GM11168 (cell line): ENCODE results near the gene SLC47A2.

Experiments used
- in situ Hi-C: fragments of 300-500 bp; cut with MboI; formaldehyde crosslinking; loops from one replicate; pipeline ENCODE4 v1.12.0; 2022; ENCODE audit warnings: low sequenced_read_pairs; ENCODE audit not compliant: unreplicated experiment

Gene SLC47A2

GRCh38 chr17:19748807-19749193, 32.4 kb upstream of the SLC47A2 start:
- in situ Hi-C loops = no loop called here

DNA sequence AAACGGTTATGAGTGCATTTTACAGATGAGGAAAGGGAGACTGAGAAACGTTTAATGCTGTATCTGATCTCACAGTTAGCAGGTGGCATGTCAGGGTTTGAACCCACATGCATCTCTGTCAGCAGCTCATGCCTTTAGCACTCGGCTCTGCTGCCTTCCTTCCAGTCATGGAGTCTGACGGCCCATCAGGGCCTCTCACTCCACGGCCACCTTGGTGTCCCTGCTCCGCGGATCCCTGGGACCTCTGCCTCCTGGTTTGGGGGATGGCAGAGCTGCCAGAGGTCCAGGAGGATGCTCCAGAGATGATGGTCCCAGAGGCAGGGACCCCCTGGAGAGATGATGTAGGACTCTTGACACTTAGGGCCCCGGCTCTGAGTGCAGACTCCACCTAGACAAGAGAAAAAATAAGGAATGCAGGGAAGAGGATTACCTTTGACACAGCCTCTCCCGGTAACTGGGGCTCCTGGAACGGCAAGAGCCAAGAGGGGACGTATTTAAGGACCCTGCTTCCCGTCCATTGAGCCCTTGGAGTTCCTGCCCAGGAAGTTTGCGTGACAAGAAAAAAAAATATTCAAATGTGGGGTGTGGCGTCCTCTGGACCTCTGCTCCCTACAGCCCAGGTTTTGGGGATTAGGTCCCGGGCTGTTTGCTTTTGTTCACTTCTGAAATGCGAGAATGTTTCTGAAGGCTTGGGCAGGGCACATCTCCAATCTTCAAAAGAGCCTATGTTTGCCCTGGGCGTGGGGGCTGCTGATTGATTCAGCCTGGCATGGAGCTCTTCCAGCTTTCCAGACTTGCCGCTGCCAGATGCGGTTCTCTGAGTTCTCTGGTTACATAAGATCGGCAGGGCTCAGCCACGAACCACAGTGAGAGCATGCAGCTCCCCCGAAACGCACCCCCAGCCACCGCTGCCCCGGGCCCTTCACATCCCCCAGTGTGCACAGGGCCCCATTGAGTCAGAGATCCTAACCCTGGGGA, 31.7 kb upstream of the SLC47A2 start, which contains the start of gene ALDH3A1:
Gene ALDH3A1, minus strand, starts transcription at position 470 of the 978 bp plus-strand sequence. CDS start 3,169 bp downstream, outside the sequence.
- in situ Hi-C loops = no loop called here

GRCh38 chr17:19747159-19747719, 30.9 kb upstream of the SLC47A2 start:
- in situ Hi-C loops = no loop called here

DNA sequence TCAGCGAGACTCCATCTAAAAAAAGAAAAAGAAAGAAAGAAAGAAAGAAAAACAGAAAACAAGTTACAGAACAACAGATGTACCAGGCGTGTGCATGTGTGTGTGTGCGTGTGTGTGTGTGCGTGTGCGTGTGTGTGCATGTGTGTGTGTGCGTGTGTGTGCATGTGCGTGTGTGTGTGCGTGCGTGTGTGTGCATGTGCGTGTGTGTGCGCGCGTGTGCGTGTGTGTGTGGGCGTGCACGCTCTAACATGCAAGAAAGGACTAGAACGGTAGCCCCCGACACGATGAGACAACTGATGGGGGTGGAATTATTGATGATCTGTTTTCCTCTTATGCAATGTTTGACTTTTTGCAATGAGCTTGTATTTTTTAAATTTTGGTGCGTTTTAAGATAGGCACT, 30.1 kb upstream of the SLC47A2 start:
- in situ Hi-C loops = no loop called here

DNA sequence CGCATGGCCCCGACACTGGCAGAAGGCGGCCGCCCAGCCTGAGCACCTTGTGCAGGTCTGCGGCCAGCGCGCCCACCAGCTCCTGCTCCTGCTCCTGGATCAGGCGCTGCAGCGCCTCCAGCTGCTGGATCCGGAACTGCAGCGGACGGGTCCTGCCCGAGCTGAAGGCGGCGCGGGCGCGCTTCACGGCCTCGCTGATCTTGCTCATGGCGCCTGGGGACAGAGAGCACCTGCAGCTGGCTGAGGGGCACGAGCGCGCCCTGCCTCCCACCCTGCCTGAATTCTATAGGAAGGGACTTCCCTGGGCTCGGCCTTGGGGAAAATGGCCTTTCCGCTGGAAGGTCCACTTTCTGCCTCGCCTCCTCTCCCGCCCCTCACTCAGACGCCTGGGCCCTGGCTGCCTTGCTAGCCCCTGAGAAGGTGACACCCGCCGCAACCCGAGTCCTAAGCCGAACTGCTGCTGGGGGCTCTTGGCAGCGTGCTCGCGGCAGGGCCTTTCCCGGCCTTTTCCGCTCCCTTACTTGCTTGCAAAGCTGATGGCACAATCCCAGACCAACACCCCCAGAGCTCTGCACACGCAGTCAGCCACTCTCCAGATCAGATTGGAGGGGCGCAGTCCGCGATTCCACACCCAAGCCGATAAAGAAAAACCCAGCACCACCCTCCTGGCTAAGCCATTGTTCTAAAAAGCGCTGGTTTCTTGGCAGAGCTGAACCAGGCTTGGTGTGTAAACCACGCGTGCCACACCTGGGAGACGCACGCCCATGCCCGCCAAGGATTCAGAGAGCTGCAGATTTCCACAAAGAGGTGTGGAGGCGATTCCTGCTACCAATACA, 28.8 kb upstream of the SLC47A2 start:
- in situ Hi-C loops = no loop called here

GRCh38 chr17:19744492-19744891, 28.1 kb upstream of the SLC47A2 start:
- in situ Hi-C loops = no loop called here

GRCh38 chr17:19743101-19744100, 27.0 kb upstream of the SLC47A2 start:
- in situ Hi-C loops = no loop called here

- in situ Hi-C loops = no loop called here
Observed at GRCh38 chr17:19742495-19742894, 26.1 kb upstream of the SLC47A2 start.

DNA sequence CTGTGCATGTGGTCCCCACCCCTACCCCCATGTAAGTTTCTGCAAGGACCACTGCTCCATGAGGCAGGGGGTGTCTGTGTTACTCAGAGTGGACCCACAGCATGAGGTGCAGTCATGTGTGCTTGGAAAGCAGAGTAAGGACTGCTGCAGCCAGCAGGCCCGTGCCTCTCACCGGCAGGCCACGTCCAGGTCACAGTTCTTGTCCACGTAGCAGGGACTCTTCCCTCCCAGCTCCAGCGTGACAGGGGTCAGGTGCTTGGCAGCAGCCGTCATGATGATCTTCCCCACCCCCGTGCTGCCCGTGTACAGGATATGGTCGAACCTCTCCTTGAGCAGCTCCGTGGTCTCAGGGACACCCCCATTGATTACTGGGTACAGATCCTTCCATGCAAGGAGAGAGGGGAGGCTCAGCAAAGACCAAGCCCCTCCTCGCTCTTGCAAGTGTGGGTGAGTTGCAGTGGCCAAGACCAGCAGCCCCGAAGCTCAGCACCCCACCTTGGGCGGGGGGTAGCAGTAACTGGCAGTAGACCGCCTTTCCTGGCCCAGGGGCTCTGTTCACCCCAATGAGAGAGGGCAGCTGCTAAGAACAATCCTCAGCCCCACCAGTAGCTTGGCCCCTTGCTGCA, 25.6 kb upstream of the SLC47A2 start:
- in situ Hi-C loops = no loop called here

DNA sequence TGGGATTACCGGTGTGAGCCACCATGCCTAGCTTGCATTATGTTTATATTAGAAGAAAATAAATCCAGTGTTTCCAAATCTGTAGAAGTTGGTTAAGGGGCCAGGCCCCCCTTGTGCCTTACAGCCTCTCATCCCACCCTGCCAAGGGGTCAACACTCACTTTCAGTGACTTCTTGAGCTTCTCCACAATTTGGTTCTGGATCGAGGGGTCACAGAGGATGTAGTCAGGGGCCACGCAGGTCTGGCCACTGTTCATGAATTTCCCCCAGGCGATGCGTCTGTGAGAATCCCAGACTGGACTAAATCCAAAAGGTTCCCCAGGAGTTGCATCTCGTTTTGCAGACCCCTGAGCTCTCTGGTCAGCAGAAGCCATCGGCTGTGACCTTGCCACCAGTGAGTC, 24.5 kb upstream of the SLC47A2 start:
- in situ Hi-C loops = no loop called here

- in situ Hi-C loops = no loop called here
Observed at GRCh38 chr17:19739241-19740201, 23.1 kb upstream of the SLC47A2 start.

DNA sequence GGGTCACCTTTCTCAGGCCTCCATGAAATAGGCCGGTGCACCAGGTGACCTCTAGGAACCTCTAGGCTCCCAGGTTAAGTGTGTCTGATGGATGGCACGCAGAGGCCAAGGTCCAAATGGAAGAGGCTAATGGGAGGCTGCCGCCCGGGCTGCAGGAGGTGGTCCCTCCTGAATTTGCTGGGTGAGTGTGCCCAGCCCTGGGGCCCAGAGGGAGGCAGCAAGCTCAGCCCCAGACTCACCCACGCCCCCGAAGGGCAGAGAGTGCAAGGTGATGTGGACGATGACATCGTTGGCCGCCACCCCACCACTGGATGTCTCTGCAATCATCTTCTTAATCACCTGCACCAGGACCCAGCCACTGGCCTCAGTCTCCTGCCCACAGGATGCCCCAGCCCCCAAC, 22.4 kb upstream of the SLC47A2 start:
- in situ Hi-C loops = no loop called here

- in situ Hi-C loops = no loop called here
Observed at GRCh38 chr17:19738073-19738449, 21.7 kb upstream of the SLC47A2 start.

GRCh38 chr17:19737305-19738072, 21.1 kb upstream of the SLC47A2 start:
- in situ Hi-C loops = no loop called here

DNA sequence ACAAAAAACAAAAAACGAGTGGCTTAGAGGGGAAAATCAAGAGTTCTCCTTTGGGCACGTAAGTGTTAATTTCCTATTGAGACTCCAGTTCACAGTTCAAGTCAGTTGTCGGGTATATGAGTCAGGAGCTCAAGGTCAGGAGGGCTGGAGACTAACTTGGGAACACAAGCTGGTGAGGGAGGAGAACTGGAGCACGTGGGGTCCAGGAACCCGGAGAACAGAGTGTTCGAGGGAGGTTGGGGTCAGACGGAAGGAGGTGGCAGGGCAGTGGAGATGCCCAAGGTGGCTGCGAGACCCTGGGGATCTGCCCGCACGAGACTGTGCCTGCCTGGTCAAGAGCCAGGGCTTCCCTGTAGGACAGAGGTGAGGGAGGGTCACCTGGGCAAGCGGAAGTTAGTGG, 19.7 kb upstream of the SLC47A2 start:
- in situ Hi-C loops = no loop called here

- in situ Hi-C loops = no loop called here
Observed at GRCh38 chr17:19733953-19734526, 17.7 kb upstream of the SLC47A2 start.

- in situ Hi-C loops = no loop called here
Observed at GRCh38 chr17:19731626-19732025, 15.2 kb upstream of the SLC47A2 start.
